NCI-H2081 treated with DMSO at 0.1 percent for 48 hours (cell line): ENCODE measurements around the gene SGSM1.
"Not testable (repeated sequence)": the region's sequence is repeated elsewhere in the genome, so short reads cannot be mapped to it uniquely, and the experiment has no call there.

ENCODE experiments used
- DNase-seq: peaks from one replicate; lab custom pipeline; 2025; lab: John Stamatoyannopoulos, UW

SGSM1 gene

DNA sequence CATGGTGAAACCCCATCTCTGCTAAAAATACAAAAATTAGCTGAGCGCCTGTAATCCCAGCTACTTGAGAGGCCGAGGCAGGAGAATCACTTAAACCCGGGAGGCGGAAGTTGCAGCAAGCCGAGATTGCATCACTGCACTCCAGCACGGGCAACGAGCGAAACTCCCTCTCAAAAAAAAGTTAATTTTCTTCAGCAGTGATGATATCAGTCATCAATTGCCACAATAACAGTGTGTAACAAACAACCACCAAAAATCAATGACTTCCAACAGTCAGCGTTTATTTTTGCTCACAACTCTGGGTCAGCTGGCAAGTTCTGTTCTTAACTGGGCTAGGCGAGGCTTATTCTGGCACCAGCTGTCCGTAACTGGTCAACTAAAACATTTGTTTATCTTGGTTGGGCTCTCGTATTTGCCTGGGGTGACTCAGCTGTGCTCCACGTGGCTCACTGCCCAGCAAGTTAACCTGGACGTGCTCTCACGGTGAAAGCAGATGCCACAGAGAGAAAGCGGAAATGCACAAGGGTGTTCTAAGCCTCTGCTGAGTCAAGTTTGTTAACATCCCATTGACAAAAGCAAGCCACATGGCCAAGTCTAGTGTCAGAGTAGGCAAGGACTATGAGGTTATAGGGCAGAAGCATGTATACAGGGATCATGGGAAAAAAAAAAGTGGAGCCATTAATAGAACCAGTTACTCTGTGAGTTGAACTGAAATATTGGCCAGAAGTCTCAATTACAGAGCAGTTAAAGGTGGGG, 88.4 kb downstream of the SGSM1 start:
- peak; percentile 4 for DNase-seq

DNA sequence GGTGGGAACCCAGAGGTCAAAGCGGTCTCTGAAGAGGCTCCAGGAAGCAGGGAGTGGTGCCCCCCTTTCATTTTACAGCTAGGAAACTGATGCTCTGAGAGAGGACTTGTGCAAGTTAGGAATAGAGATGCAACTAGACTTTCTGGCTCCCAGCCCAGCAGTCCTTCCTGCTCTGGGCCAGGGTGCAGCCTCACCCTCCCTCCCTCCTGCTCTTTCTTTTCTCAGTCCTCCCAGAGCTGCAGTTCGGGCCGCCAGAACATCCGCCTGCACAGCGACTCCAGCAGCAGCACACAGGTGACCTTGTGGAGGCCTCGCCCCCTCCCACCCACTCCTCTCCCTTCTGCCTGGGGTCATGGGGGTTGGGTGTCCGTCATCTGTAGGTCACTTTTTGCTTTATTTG, 89.0 kb downstream of the SGSM1 start:
- DNase-seq, result no peak

DNA sequence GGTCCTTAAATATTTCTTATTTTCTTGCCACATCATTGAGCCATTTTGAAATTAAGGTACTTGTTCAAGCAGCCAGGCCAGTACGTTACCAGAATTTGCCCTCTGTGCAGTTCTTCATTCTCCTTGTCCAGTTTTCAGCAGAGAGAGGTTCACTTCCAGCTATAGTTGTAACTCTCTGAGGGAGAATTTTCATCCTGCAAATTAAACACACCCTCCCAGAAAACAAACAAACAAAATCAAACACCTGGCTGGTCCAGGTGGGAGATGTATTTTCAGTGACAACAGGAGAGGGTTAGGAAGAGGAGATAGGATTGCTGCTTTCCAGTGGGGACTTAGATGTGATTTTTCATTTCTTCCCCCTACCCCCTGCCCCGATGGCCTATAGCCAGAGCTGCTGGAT, 95.4 kb downstream of the SGSM1 start:
- DNase-seq, result no peak

DNA sequence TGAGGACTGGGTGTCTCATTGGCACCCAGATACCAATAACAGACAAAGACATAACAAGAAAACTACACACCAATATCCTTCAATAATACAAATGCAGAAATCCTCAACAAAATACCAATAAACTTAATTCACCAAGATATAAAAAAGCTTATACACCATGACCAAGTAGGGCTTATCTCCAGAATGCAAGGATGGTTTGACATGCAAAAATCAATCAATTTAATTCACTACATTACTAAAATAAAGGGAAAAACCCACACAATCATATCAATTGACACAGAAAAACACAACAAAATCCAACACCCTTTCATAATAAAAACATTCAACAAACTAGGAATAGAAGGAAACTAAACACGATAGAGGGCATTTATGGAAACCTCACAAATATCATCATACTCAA, 99.9 kb downstream of the SGSM1 start:
- no peak for DNase-seq

DNA sequence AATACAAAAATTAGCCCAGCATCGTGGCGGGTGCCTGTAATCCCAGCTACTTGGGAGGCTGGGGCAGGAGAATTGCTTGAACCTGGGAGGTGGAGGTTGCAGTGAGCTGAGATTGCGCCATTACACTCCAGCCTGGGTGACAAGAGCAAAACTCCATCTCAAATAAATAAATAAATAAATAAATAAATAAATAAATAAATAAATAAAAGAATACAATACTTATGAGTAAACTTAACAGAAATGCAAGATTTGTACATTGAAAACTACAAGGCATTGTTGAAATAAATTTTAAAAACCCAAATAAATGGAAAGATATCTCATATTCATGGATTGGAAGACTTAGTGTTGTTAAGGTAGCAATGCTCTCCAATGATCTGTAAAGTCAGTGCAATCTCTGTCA, 101.1 kb downstream of the SGSM1 start:
- not testable (repeated sequence) for DNase-seq

DNA sequence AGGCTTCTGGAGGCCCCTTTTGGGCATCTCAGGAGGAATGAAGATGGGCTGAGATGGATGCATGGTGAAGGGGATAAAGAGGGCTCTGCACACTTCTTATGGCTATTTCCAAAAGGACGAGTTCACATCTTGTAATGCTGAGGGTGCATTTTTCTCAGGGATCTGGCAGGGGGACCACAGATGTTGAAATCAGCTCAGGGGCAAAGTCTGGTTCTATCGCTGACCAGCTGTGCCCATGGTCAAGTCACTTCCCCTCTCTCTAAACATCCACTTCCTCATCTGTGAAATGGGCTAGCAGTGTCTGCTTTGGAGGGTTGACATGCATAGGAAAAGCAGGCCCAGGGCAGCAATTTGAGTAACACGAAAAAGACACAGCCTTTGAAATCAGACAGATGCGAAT, 114.0 kb downstream of the SGSM1 start:
- no peak for DNase-seq

DNA sequence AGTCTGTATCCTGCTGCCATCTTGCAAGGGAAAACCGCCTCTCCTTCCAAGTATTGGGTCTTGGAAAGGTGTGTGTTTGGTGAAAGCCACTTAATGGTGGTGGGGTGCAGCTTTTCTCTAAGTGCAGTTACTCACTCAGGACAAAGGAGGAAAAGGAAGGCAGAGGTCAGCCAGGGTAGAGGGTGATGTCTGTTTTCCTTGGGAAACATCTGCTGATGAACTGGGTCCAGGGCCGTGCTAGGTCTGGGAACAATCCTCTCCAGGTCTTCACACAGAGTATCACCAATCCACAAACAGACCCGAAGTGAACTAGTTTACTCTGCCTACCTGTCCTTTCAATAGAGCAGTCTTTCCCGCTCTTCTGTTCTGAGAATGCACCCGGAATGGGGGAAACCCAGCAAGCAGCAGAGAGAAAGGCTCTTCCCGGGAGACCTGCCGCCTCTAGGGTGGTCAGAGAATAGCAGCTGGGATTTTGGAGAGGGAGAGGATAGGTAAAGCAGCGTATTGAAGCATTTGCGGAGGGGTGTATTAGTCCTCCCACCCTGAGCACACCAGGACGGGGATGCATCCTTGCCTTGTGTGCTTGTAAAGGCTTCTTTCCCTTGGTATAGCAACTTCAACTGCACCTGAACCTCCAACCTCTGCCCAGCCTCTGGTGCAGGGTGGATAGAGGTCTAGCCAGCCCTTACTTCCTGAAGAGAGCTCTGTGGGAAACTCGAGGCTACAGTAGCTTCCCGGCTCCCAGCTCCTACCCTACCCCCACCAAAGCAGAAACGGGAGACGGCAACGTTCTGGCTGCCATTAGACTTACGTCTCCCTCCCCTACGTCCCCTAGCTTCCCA, 119.8 kb downstream of the SGSM1 start:
- DNase-seq, result no peak

DNA sequence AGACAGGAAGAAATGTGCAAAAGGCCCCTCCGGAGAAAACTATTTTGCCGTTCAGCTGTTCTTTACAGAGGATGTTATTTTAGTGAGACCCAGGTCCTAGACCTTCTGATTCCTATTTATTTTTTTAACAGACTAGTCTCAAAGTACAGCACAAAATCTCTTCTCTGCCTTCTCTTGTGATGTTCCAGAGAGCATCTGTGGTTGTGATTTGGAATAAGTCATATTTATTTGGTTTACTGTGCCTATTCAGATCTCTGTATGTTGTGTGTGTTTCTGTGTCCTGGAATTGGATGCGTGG, 120.4 kb downstream of the SGSM1 start:
- DNase-seq, result no peak

DNA sequence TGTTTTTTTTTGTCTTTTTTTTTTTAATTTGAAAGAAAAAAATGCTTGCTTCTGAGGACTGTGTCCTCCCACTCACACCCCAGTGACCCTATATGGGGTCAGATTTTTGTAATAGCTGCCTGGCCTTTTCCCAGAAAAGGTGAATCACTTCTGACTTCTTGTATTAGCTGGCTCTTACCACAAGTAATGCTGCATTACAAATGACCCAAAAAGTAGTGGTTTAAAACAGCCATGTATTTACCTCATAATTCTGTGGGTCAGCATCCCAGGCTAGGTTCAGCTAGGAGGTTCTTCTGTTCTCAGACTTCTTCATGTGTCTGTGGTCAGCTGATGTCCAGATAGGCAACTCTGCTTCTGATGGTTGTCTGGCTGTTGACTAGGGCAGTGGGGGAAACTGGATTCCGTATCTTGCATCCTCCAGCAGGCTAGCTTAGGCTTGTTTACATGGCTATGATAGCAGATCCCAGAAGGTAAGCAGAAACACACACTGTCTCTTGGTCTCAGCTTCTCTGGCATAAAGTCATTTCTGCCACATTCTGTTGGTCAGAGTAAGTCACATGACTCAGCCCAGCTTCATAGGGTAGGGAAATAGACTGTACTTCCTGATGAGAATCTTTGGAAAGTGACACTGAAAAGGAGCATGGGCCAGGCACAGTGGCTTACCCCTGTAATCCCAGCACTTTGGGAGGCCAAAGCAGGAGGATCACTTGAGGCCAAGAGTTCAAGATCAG, 121.0 kb downstream of the SGSM1 start:
- DNase-seq, result no peak

DNA sequence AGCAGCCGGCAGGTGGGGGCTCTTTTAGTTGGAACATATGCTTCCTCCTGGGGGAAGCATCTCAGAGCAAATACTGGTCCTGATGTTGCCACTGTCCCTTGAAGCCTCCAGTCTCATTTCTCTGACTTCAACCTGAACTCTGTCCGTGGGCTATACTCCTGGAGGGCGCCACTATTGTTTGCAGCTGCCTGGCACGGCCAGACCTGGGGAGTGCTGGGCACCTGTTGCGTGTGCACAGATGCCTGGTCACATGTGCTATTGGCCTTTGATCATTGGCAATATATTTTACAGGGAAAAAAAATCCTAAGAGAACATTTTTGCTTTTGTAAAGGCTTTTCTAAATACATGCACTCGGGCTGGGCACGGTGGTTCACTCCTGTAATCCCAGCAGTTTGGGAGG, 122.3 kb downstream of the SGSM1 start:
- no peak for DNase-seq

DNA sequence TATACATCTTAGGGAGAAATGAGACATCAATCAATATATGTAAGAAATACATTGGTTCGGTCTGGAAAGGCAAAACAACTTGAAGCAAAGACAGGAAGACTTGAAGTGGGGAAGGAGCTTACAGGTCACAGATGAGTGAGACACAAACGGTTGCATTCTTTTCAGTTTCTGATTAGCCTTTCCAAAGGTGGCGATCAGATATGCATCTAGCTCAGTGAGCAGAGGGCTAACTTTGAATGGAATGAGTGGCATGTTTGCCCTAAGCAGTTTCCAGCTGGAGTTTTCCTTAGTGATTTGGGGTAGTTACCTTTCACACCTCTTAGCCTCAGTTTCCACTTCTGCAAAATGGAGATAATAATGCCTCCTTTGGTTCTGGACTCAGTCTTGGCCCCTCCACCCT, 124.7 kb downstream of the SGSM1 start:
- DNase-seq, result no peak

DNA sequence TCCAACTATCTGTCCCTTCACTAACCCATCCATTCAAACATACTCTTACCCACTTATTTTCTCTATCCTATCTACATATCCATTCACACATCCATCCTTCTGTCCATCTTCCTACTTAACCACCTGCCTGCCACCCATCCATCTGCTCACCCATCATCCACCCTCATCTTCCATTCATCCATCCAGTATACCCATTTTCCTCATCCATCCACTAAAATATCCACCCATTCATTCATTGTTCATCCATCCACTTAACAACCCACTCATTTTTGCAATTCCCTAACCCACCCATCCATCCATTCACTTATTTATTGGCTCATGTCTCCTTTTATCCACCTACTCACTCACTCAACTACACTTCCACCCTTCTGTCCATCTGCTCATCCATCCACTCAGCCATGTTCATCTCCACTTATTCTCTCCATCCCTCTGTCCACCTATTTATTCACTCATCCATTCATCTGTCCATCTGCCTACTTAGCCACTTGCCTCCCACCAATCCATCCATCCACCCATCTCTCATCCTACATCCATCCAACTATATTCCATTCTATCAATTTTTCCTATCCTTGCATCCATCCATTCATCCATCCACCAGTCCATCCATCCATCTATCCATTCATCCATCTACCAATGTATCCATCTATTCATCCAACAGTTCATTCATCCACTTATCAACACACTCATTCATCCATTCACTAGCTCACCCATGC, 129.9 kb downstream of the SGSM1 start:
- DNase-seq, result no peak

DNA sequence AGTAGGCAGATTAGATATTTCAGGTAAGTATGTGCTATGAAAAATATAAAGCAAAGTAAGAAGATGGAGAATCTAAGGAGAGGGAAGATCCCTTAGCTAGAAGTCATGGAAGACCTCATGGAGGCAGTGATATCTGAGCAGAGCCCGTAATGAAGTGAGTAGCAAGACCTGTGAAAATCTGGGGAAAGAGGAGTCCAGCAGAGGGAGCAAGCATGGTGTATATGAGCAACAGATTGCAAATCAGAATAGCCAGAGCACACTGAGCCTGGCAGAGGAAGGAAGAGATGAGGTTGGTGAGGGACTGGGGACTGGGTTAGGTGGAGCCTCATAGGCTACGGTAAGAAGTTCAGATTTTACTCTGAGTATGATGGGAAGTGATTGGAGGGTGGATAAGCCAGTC, 131.1 kb downstream of the SGSM1 start:
- no peak for DNase-seq

DNA sequence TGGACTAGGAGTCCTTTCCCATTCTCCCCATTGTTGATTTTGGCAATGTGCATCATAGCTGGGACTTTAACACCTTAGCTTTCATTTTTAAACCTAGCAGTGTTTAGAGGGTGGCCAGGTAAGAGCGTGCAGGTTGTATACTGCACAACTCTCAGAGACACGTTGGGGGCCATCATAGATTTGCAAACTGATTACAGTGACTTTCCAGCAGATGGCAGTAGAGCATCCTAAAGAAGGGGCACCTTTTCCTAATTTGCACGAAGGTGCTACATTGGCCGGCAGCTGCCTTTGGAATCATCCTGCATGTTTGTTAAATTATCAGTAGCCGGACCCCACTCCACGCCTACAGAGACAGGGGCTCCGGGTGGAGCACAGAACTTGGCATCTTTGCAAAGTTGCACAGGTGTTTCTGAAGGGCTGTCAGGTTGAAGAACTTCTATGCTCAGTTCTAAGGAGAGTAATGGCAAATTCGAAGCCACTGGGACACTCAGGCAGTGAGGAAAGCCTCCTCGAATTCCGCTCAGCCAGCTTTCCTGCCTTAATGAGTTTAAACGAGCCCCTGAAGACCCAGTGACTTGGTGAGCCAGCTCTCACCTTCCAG, 132.8 kb downstream of the SGSM1 start:
- DNase-seq, result no peak

DNA sequence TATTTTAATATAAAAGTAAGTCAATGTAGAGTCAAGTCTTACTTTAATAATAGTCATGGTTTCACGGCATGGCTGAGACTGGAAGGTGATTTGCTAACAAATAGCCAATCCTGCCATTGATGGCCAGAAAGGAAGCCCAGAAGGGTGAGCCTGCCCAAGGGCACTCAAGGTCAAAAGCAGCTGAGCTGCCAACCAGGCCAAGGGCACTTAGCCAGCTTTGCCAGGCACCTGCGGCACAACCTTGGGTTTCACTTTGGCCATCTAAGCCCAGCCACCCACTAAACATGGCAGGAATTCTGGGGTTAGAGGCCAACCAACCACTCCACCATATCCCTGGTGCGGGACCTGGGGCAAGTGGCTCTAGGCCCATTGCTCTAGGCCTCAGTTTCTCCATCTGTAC, 136.3 kb downstream of the SGSM1 start:
- DNase-seq, result no peak

DNA sequence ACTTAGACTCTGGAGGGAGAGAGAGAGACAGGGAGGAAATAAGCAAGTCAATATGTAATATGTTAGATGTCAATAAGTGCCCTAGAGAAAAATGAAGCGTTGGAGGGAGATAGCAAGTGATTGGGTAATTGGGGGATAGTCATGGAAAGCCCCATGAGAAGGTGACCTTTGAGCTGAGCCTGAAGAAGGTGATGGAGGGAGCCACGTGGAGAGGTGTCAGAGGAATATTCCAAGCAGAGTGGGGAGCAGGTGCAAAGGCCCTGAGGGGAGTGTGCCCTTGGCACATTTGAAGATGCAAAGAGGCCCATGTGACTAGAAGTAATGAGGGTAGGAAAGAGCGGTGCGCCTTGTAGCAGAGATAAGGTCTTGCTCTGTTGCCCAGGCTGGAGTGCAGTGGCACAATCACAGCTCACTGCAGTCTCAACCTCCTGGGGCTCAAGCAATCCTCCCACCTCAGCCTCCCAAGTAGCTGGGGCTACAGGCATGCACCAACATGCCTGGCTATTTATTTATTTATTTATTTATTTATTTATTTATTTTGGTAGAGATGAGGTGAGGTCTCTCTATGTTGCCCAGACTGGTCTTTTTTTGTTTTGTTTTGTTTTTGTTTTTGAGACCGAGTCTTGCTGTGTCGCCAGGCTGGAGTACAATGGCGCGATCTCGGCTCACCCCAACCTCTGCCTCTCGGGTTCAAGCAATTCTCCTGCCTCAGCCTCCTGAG, 138.4 kb downstream of the SGSM1 start:
- no peak for DNase-seq

DNA sequence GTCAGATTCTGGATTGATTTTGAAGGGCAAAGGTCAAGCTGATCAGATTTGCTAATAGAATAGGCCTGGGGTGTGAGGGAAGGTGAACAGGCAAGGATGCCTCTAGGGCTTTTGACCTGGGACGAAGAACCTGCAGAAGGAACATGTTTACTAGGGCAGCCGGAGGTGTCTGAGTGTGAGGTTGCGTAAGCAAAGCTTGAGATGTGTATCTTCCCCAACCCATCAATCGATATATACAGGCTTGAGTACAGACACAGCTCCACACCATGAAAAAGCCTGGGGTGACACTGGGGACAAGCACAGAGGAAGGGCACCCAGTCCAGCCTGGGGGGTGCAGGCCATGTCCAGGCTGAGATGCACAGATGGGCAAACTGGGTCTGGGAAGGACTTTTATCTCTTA, 139.4 kb downstream of the SGSM1 start:
- DNase-seq, result no peak

DNA sequence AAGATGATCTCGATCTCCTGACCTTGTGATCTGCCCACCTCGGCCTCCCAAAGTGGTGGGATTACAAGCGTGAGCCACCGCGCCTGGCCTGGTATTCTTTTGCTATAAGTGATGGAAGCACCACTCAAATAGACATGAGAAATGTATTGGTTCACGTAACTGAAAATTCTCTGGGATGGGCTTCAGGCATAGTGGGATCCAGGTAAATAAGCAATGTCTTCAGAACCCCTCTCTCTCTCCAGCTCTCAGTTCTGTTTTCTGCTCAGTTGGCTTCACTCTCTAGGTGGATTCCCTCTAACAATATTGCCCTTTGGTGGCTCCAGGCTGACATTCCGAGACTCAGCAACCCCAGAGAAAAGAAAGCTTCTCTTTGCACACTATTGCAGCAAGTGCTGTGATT, 141.4 kb downstream of the SGSM1 start:
- DNase-seq, result no peak

DNA sequence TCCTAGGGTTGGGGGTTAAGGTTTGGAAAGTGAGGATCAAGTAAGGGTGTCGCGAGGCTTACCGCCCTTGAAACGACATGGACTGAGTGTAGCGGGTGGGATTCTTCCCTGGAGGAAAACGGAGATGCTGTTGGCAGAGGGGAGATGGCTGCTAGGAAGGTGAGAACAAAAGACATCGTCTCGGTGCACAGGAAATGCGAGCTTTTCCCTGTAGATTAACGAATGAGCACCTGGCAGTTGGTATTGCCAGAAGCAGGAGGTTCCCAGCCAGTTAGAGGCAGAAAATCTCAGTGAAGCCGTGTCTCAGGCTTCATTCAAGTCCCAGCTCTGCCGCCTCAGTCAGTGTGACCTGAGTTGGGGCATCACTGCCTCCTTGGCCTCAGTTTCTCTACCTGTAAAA, 141.9 kb downstream of the SGSM1 start:
- DNase-seq, result no peak

DNA sequence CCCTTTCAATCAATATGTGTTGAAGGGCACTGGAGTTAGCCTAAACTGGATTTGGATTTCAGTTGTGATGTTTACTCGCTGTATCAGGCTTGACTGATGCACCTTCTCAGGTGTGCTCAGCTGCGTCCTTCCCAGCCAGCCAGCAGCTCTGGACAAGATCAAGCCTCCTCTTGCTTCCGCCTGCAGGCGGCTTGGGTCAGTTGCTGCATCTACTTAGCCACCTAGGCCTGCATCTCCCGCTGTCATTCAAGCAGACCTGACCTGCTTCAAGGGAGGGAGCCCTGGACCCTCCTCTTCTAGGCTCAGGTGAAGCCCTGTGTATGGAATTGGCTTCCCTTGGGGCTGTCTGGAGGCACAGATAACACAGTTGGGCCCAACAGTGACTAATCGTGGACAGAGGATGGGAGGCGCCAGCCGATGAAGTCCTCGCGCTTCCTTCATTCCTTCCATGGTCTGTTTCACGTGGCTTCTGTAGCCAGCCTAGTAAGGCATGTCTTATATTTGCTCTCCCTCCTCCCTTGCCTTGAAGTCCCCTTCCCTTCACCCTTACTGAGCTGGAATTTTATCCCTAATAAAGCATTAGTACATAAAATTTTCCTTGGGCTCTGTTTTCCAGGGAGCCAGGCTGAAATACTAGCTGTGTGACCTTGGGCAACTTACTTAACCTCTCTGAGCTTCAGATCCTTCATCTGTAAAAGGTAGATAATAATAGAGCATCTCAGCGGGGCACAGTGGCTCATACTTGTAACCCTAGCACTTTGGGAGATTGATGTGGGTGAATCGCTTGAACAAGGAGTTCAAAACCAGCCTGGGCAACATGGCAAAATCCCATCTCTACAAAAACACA, 142.6 kb downstream of the SGSM1 start:
- DNase-seq, result no peak
